ENCODE results near the gene MINAR1. TPM values are rescaled to one million over a fixed set of nuclear protein-coding genes. Genes with fewer than 3 reads are reported as not detected.

The MINAR1 gene
- total and polyA plus RNA-seq, 9 donors, result 0.12 to 0.62 (median 0.23) TPM

DNA sequence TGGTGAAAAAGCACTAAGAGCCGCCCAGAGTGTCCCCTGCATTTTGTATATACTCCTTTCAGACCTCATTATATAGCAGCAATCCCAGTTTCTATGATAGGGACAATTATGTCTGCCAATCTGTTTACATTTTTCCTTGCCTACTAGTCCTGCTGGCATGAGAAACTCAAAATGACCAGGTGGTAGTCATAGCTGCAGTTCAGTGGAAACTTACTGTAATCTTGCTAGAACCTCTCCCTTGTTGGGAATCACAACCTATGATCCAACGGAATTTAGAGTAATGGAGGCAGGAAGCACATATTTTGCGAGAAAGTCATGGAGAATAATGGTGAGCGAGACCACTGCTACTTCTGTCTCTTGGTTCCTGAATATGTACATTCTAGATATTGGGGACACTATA lies 28.6 kb upstream of the MINAR1 start:
- Histone ChIP-seq H3K4me3 (no peak overlapping the region), H3K9me3 (no peaks in the 10 kb centered on the region), H3K27me3 (no peaks in the 10 kb centered on the region), H3K4me1 (ENCODE audit: insufficient read depth) (no peaks in the 10 kb centered on the region), H3K36me3 (no peaks in the 10 kb centered on the region), H3K27ac (no peak overlapping the region)
- TF ChIP-seq POLR2A (IDR thresholded peaks at IDR 0.05) (no peak), EP300 (IDR thresholded peaks at IDR 0.05) (no peak)
- WGBS, 3 donors, result 90 to 95% (median 95%) methylated on average over 4 of the region's 4 CpGs
- no peak for DNase-seq
- intact Hi-C loops (cut with DNase I), result no loop called here

DNA sequence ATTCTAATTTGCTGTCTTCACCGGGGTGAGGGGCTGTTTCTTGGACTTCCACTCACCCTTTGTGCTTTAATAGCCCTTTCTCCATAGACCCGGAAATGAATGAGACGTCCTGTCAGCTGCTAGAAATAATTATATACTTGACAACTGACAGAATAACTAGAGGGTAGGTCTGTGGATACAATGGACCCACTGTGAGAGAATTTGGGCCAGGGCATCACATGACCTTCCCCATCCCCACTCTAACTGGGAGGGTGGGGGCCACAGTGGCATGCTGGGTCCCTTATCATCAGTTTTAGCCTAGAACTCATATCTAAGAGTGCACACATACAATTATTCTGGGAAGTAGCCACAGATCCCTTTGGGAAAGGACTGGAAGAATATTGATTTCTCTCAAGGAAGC lies 25.9 kb upstream of the MINAR1 start:
- intact Hi-C loops (cut with DNase I), result no loop called here
- Histone ChIP-seq H3K9me3 (no peaks in the 10 kb centered on the region), H3K36me3 (no peaks in the 10 kb centered on the region), H3K4me3 (no peak overlapping the region), H3K4me1 (ENCODE audit: insufficient read depth) (no peaks in the 10 kb centered on the region), H3K27ac (no peak overlapping the region), H3K27me3 (no peaks in the 10 kb centered on the region)
- TF ChIP-seq EP300 (IDR thresholded peaks at IDR 0.05) (no peak), POLR2A (IDR thresholded peaks at IDR 0.05) (no peak)
- TF ChIP-seq, protein P1, sequence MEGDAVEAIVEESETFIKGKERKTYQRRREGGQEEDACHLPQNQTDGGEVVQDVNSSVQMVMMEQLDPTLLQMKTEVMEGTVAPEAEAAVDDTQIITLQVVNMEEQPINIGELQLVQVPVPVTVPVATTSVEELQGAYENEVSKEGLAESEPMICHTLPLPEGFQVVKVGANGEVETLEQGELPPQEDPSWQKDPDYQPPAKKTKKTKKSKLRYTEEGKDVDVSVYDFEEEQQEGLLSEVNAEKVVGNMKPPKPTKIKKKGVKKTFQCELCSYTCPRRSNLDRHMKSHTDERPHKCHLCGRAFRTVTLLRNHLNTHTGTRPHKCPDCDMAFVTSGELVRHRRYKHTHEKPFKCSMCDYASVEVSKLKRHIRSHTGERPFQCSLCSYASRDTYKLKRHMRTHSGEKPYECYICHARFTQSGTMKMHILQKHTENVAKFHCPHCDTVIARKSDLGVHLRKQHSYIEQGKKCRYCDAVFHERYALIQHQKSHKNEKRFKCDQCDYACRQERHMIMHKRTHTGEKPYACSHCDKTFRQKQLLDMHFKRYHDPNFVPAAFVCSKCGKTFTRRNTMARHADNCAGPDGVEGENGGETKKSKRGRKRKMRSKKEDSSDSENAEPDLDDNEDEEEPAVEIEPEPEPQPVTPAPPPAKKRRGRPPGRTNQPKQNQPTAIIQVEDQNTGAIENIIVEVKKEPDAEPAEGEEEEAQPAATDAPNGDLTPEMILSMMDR (IDR thresholded peaks at IDR 0.05), result no peak
- WGBS, 3 donors, result 58 to 78% (median 74%) methylated on average over 3 of the region's 3 CpGs
- no peak for DNase-seq

DNA sequence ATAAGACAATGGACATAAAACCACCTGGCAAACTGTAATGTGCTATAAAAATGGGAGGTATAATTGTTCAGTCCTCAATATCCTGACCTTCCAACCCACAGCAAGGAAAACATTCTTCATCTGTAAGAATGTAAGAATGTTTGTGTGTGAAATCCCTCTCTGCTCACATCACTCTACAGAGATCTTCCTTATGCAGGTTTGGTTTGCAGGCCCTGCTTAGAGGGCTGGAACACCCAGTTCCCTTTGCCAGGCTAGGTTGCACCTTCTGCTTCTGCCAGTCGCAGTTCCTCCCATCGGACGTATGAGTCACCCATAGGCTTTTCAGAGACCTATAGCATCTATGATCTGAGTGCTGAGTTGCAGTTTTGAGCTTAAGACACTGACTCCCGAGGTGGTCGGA lies 24.1 kb upstream of the MINAR1 start:
- 59 to 68% (median 67%) methylated on average over 5 of the region's 5 CpGs for WGBS, 3 donors
- no peak for TF ChIP-seq EP300 (IDR thresholded peaks at IDR 0.05)
- no peak for TF ChIP-seq POLR2A (IDR thresholded peaks at IDR 0.05)
- TF ChIP-seq, protein P1 (IDR thresholded peaks at IDR 0.05), result no peak
- Histone ChIP-seq H3K4me3 (no peak overlapping the region), H3K4me1 (ENCODE audit: insufficient read depth) (no peaks in the 10 kb centered on the region), H3K36me3 (no peaks in the 10 kb centered on the region), H3K27me3 (no peaks in the 10 kb centered on the region), H3K9me3 (no peaks in the 10 kb centered on the region), H3K27ac (no peak overlapping the region)
- intact Hi-C loops (cut with DNase I), result no loop called here
- no peak for DNase-seq

DNA sequence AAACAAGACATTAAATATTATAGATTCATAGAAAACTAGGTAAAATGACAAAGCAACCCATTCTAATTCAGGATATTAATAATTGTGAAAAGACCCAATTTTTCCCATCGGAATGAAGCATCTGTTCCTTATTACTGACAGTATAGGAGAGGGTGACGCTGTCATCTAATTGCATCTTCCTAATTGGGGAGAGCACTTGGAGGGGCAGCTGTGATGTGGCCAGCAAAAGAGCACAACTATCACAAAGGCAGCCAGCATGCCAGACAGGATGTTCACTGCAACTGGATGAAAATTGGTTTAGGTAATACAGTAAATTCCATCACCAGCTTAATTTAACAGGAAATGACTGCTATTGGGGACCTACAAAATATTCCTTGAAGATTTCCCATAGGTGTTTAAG lies 21.9 kb upstream of the MINAR1 start:
- Histone ChIP-seq H3K27ac (no peak overlapping the region), H3K9me3 (no peaks in the 10 kb centered on the region), H3K4me1 (ENCODE audit: insufficient read depth) (no peaks in the 10 kb centered on the region), H3K27me3 (no peaks in the 10 kb centered on the region), H3K4me3 (no peak overlapping the region), H3K36me3 (no peaks in the 10 kb centered on the region)
- TF ChIP-seq, protein P1 (IDR thresholded peaks at IDR 0.05), result no peak
- TF ChIP-seq EP300 (IDR thresholded peaks at IDR 0.05) (no peak), POLR2A (IDR thresholded peaks at IDR 0.05) (no peak)
- no peak for DNase-seq
- WGBS, 3 donors, result 83 to 91% (median 88%) methylated on average over 2 of the region's 2 CpGs
- intact Hi-C loops (cut with DNase I), result no loop called here

DNA sequence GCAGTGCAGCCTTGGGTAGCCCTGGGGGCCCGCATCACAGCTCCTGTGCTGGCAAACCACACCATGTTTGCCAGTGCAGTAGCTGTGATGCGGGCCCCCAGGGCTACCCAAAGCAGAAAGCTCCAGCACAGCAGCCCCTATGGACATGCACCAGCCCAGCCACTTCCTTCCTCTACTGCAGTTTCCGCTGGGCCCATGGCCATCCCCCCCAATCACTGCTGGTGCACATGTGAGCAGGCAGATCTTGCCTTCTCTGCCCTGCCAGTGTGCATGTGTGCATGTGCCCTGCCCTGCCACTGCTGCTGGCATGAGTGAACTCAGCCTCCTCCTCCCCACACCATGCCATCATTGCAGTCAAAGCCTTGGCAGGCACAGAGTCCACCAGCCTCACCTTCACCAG lies 20.1 kb upstream of the MINAR1 start:
- Histone ChIP-seq H3K4me1 (ENCODE audit: insufficient read depth) (no peaks in the 10 kb centered on the region), H3K4me3 (no peak overlapping the region), H3K9me3 (no peaks in the 10 kb centered on the region), H3K27me3 (no peaks in the 10 kb centered on the region), H3K27ac (no peak overlapping the region), H3K36me3 (no peaks in the 10 kb centered on the region)
- TF ChIP-seq POLR2A (IDR thresholded peaks at IDR 0.05) (no peak), EP300 (IDR thresholded peaks at IDR 0.05) (no peak)
- TF ChIP-seq, protein P1 (IDR thresholded peaks at IDR 0.05), result no peak
- DNase-seq, result no peak
- intact Hi-C loops (cut with DNase I), result no loop called here
- WGBS, 3 donors, result 94 to 100% (median 97%) methylated on average over 3 of the region's 3 CpGs

Data from ovary (tissue), 9 donors.